GDM1 (cell line): ENCODE measurements around the gene PKN3.
"Not testable (repeated sequence)": the region's sequence is repeated elsewhere in the genome, so short reads cannot be mapped to it uniquely, and the experiment has no call there.

Experiments
- DNase-seq: peaks from one replicate; lab custom pipeline; 2025; lab: John Stamatoyannopoulos, UW

Gene PKN3

DNA sequence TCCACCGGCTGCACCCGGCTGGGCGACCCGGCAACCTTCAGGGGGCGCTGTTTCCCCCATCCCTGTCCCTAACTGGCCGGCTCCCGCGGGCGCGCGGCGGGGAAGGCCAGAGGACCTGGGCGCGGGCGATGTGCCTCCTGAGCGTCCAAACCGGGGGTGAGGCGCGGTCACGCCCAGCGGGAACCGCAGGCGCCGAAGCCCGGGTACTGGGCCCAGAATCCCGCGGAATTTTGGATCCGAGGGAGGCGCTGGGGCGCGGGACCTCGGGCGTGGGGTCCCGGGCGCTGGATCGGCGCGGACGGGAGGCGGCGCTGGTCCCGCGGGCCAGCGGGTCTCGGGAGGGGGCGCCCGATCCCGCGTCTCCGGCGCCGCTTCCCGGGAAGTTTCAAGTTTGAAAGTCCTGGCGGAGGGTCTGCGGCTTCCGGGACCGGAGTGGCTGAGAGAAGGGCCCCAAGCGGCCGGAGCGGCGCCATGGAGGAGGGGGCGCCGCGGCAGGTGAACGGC is at the start of gene PKN3:
Gene PKN3, plus strand, starts transcription at position 59 of the 504 bp plus-strand sequence. Its CDS starts 413 bp downstream, at position 472.
- peak; percentile 74 for DNase-seq

DNA sequence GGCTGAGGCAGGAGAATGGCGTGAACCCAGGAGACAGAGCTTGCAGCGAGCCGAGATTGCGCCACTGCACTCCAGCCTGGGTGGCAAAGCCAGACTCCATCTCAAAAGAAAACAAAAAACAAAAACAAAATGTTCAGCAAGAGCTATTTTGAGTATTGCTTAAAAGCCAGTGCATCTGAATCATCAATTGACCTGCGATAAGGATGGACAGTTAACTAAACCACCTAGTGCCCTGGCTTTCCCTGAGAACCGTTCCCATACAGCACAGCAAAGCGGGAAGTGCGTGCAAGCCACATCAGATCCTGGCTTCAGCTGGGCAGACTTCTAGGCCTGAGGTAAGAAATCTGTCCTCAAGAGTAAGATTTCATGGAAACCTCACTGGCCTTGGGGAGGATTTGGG is 48.4 kb upstream of the PKN3 start:
- no peak for DNase-seq

DNA sequence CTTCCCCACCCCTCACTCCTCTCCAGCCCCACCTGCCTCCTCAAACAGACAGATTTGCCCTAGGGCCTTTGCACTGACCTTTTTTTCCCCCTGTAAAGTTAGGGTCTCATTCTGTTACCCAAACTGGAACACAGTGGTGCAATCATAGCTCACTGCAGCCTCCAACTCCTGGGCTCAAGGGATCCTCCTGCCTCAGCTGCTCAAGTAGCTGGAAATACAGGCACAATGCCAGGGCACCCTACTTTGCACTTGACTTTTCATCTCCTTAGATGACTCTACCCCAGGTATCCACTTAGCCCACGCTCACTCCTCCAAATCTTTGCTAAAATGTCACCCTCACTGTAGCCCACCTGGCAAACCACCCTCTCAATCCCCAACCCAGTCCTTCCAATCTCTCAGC is 47.8 kb upstream of the PKN3 start:
- DNase-seq: no peak

DNA sequence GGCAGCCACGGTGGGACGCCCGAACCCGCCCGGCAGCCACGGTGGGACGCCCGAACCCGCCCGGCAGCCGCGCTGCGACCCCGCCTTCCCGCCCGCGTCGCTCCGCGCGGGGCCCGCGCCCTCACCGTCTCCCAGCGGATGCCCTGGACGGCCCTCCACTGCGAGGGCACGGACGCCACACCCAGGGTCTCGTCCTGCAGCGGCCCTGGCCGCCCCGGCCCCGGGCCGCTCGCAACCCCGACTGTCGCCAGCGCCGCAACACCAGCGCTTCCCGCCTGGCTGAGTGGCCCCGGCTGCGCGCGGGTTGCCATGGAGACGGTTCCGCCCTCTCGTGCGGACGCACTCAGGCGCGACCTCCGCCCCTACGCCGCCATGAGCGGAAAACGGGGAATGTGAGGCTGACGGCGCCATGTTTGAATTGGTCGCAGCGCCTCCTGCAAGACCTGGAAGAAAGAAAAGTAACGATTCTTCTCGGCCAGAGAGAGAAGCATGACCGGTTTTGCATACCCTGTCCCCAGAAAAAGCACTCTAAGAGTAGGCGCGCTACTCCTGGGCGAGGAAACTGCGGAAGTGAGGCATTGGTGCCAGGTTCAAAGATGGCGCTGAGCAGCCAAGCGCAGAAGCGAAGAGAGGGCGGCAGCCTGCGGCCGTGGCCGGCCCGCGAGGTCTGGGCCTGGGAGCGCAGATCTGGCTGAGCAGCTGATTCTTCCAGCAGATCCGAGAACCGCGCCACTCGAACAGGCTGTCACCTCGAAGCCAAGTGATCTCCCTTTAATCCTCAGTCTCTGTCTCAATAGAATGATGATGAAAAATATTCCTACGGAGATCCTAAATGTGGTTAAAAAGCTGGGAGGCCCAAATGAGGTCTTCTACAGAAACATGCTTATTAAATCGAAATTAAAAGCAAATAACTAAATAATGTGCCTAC is 45.6 kb upstream of the PKN3 start, which contains the start of gene DYNC2I2:
Gene DYNC2I2, minus strand, starts transcription at position 432 of the 928 bp plus-strand sequence. Its CDS starts 121 bp downstream, at position 311.
- DNase-seq: peak; percentile 89

DNA sequence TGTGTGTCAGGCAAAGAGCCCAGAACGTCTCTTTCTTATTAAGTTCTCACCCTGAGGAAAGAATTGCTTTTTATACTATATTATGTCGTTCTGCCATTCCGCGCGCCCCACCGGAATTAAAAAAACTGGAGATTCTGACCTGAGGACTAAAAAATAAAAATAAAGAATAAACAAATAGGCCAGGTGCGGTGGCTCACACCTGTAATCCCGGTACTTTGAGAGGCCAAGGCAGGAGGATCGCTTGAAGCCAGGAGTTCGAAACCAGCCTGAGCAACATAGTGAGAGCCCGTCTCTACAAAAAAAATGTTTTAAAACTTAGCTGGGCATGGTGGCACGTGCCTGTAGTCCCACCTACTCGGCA is 45.0 kb upstream of the PKN3 start:
- no peak for DNase-seq

DNA sequence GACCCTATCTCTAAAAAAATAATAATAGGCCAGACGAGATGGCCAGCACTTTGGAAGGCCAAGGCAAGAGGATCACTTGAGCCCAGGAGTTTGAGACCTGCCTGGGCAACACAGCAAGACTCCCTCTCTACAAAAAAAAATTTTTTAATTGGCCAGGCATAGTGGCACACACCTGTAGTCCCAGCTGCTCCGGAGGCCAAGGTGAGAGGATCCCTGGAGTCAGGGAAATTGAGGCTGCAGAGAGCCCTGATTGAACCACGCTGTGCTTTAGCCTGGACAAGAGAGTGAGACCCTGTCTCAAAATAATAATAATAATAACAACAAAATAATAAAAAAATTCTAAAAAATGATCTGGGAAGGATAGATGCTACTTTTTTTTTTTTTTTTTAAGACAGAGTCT is 44.5 kb upstream of the PKN3 start:
- no peak for DNase-seq

DNA sequence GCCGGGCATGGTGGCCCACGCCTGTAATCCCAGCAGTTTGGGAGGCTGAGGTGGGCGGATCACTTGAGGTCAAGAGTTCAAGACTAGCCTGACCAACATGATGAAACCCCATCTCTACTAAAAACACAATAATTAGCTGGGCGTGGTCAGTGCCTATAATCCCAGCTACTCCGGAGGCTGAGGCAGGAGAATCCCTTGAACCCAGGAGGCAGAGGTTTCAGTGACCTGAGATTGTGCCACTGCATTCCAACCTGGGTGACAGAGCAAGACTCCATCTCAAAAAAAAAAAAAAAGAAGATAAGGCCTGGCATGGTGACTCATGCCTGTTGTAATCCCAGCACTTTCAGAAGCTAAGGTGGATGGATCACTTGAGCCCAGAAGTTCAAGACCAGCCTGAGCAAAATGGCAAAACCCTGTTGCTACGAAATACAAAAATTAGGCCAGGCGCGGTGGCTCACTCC is 35.8 kb upstream of the PKN3 start:
- DNase-seq: not testable (repeated sequence)

DNA sequence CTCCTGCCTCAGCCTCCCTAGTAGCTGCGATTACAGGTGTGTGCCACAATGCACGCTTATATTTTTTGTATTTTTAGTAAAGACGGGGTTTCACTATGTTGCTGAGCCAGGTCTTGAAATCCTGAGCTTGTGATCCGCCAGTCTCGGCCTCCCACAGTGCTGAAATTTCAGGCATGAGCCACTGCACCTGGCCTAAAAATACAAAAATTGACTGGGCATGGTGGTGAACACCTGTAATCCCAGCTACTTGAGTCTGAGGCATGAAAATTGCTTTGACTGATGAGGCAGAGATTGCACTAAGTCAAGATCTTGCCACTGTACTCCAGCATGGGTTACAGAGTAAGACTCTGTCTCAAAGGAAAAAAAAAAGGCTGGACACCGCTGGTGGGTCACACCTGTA is 32.5 kb upstream of the PKN3 start:
- no peak for DNase-seq

DNA sequence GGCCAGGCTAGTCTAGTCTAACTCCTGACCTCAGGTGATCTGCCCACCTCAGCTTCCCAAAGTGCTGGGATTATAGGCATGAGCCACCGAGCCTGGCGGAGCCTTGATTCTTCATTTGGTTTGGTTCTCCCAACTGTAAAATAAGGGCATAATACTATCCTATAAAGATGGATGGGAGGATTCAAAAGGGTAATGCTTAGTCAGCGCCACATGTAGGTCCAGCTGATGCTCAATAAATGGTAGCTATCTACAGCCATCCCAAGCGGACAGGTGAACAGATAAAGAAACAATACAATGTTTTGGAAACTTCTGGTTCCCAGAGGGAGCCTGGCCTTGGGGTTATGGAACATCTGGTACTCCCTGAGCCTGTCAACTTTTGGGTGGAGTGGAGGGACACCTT is 26.9 kb upstream of the PKN3 start:
- DNase-seq: no peak

DNA sequence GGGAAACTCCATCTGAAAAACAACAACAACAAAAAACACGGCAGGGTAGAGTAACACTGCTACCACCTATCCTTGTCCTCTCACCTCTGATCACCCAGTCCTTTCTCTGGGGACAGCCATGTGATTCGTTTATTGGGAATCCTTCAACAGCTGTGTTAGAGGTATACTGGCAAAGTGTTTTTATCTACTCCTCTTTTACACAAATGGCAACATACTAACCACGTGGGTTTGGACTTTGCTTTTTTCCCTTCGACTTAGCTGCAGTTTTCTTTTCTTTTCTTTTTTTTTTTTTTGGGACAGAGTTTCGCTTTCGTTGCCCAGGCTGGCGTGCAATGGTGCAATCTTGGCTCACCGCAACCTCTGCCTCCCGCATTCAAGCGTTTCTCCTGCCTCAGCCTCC is 24.5 kb upstream of the PKN3 start:
- no peak for DNase-seq

DNA sequence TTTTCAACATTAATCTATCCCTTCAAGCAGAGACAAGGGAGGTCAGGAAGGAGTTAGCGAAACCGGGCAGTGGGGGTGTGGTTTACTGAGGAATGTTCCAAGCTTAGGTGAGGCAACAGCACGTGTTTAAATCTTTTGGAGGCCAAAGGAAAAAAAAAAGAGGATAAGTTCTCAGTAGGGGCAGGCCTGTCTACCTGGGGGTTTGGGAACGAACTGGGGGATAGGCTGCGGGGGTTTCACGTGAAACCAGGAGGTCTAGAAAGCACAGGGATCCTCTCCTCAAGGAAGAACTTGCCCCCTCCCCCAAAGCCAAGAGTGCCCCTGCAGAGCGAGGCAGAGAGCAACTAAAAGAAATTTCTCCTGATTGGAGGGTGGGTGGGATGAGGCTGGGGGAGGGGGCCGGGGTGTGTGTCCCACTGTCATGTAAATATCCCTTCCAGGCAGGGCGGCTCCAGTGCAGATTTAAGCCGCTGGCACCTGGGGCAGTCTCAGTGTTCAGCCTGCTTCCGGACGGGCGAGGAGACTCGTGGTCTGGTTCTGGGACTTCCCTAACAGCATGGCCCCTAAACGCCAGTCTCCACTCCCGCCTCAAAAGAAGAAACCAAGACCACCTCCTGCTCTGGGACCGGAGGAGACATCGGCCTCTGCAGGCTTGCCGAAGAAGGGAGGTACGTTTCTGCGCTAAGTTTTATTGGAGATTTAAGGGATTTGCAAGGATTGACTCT is 18.8 kb upstream of the PKN3 start:
- no peak for DNase-seq

DNA sequence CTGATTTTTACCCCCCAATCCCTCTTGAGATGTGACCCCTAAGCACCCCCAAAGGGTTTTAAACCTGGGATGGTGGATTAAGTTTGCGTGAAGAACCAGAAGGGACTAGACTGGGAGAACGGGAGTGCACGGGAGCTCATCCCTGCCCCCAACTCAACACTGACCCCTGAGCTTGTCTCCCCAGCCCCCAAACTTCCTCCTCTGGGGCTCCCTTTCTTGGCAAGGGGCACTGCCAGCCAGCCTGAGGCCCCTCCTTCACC is 18.3 kb upstream of the PKN3 start:
- DNase-seq: no peak

DNA sequence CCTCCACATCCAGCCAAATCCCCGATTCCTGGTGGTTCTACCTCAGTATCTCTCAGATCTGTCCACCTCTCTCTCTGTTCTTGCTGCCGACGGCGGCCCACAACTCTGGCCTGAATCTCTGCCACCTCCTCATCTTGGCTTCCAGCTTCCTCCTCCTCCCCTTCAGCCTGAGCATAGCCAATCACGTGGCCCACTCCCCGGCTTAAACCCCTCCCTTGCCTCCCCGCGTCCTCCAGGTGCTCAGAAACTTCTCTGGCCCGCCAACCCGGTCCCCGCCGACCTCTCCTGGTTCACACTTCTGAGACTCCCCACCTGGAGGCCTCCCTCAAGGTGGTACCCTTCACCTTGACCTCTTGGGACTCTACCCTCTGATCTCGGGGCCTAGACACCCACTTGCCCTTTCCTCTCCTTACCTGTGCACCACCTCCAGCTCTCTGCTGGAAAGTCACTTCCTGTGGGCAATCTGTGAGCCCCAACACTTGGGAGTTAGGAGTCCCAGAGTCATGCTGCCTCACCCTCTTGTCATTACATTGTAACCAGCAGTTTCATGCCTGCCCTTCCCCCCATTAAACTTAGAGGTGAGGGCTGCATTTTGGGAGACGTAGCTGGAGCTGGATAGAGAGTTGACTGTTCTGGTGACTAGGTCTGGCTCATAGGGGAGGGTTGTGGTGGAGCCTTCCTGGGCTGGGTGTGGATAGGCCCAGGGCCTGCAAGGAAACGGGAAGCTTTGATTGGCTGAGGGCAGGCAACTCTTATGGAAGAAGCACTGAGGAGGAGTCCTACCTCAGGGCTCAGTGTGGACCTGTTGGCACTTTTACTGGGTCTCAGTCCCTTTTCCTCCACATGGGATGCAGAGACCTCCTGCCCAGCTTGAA is 17.7 kb upstream of the PKN3 start:
- DNase-seq: peak; percentile 69

DNA sequence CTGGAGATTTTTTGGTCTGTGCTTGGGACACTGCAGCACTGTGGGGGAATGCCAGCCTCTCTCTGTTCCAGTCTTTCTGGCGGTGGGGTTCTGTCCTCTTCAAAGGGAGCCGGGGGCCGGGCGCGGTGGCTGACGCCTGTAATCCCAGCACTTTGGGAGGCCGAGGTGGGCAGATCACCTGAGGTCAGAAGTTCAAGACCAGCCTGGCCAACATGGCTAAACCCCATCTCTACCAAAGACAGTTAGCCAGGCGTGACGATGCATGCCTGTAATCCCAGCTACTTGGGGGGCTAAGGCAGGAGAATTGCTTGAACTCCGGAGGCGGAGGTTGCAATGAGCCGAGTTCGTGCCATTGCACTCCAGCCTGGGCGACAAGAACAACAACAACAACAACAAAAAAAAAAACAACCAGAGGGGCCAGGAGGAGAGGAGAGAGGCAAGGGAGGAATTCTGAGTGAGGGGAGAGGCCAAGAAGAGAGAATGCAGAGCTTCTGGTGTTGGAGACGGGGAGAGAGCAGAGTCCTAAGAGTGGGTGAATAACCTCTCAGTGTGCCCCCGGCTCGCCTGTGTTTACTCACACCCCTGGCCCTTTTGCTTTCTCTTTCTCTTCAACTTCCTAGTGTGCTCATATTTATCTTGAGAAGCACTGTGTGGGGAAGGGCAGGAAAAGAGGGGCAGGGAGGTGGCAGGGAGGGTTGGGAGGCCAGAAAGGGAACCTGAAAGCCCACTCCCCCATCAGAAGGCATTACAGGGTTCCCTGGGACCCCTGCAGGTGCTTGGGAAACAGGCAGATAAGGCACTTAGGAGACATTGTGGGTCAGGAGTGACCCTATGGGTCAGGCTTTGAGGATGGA is 16.4 kb upstream of the PKN3 start:
- DNase-seq: peak; percentile 55

DNA sequence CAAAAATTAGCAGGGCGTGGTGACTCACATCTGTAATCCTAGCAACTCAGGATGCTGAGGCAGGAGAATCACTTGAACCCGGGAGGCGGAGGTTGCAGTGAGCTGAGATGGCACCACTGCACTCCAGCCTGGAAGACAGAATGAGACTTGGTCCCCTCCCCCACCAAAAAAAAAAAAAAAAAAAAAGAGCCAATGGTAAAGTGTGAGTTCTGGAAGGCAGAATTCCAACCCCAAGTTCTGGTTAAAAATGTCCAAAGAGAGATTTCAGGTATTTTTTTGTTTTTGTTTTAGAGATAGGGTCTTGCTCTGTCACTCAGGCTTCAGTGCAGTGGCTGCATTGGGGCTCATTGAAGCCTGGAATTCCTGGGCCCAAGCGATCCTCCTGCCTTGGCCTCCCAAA is 14.8 kb upstream of the PKN3 start:
- DNase-seq: no peak

DNA sequence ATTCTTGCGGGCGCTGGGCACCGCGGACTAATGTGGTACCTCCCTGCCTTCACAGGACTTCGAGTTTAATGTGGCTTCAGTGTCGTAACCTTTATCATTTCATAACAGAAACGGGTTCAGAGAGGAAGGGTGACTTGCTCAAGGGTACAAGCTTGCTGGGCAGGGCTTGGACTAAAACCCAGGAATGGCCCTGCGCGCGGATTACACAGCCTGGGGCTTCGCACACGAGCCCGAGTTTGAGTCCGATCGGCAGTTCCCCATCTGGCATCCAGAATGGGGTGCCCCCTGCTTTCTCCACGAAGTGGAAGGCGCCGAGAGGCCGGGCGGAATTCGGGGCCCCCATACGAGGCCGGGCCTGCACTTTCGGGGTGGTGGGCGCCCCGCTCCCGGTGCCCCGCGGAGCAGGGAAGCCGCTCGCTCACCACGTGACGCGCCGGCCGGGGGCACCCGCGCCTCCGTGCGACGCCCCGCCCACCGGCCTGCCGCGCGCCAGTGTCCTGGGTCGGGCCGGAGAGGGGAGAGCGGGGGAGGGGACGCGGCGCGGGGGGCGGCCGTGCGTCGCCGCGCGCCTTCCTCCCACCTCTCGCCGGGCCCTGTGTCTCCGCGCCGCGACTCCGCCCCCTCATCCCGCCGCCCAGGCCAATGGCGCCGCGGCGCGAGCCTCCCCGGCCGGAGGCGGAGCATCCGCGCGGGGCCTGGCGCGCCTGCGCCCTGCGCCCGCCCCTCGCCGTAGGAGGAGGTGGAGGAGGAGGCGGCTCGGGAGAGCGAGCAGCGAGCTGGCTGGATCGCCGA is 13.6 kb upstream of the PKN3 start, which contains the start of gene SET:
Gene SET, plus strand, starts transcription at position 722 of the 792 bp plus-strand sequence. CDS start 361 bp downstream, outside the sequence.
- peak; percentile 98 for DNase-seq

DNA sequence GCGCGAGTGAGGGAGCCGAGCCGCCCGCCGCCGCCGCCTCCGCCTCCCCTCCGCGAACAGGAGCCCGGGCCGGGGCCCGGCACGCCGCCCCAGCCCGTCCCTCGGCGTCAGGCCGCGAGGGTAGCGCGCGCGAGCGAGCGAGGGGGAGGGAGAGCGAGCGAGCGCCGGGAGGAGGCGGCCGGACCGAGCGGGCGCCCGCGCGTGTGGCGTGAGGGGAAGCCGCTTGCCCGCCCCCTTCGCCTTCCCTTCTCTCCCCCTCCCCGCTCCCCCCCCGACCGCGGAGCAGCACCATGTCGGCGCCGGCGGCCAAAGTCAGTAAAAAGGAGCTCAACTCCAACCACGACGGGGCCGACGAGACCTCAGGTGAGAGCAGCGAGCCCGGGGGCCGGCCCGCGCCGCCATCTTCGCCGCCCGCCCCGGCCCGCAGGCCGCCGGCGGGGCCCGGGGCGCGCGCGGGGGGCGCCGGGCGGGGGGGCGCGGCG is 13.0 kb upstream of the PKN3 start:
- peak; percentile 61 for DNase-seq

DNA sequence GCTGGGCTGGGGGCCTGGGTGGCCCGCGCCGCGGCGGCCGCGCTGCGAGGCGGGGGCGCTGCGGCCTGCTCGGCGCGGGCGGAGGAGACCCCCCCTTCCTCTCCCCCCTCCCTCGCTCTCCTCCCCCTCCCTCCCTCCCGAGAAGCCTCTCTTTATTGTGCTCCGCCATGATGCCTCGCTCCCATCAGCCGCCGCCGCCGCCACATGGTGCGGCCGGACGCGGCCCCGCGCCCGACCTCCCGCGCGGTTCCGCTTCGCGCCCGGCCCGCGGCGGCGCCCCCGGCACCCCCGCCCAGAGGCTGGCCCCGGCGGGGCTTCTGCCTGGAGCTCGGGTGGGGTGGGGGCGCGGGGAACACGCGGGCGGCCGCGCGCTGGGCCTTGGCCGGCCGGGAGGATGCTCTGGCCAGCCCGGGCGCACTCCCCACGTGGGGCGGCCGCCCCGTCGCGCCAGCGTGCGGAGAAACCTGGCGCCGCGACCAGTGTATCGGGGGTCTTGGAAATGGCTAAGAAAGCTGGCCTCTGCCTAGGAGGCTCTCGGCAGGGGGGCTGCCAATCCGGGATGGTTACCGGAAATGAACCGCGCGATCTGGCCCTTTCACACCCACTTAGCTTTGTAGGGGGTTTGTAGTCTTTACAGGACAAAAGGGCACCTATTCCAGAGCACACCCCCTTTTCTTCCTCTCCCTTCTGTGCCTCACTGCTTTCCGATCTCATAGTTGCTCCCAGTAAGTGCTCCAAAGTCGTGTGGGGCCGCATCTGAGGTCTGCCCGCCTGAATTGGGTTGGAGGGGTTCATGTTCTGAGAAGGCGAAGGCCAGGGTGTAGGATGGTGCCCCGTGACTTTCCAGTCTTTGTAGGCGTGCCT is 12.3 kb upstream of the PKN3 start:
- DNase-seq: peak; percentile 5

DNA sequence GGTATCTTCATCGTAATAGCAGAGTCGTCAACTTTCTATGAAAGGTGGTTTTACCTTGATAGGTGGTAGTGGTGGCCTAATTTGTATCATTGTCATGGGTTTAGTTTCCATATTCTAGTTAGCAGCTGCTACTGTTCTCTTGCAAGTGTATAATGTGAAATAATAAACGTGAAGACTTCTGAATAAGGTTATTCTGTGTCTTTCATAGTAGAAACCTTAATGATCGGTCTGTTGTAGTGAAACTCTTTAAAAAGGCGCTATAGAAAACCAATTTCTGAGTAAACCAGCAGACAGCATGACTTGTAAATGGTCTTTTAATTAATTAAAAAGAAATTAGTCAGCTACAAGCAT is 11.6 kb upstream of the PKN3 start:
- no peak for DNase-seq
